WTC11 (cell line): ENCODE measurements around the gene HSPG2.

Experiments
- CTCF ChIP-seq: fragments of 200-600 bp; IDR thresholded peaks from 2 replicates; pipeline ENCODE4 v1.8.0; 2022; ENCODE audit warnings: antibody characterized with exemption
- TF ChIP-seq, protein P1 (sequence below): sonication (generic); formaldehyde crosslinking; IDR thresholded peaks from 2 replicates; pipeline ENCODE4 v1.8.1; 2022; ENCODE audit warnings: missing genetic modification reagents, borderline replicate concordance

GRCh38 chr1:21886486-21887215 lies 50.5 kb downstream of the HSPG2 start:
- no peak for TF ChIP-seq CTCF
- TF ChIP-seq, protein P1, sequence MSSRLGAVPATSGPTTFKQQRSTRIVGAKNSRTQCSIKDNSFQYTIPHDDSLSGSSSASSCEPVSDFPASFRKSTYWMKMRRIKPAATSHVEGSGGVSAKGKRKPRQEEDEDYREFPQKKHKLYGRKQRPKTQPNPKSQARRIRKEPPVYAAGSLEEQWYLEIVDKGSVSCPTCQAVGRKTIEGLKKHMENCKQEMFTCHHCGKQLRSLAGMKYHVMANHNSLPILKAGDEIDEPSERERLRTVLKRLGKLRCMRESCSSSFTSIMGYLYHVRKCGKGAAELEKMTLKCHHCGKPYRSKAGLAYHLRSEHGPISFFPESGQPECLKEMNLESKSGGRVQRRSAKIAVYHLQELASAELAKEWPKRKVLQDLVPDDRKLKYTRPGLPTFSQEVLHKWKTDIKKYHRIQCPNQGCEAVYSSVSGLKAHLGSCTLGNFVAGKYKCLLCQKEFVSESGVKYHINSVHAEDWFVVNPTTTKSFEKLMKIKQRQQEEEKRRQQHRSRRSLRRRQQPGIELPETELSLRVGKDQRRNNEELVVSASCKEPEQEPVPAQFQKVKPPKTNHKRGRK (CRISPR knock-in tag), result no peak
